Mesendoderm (in vitro differentiated cells): ENCODE measurements around the gene NCOA4. TPM values are rescaled to one million over a fixed set of nuclear protein-coding genes. Genes with fewer than 3 reads are reported as not detected.

ENCODE experiments used
- DNase-seq: peaks from one replicate; pipeline ENCODE4 v3.0.0; 2013
- H2AK5ac ChIP-seq: 2 replicates; pipeline ENCODE4 v1.6.1; 2013; ENCODE audit warnings: low read length, inconsistent platforms
- H2BK120ac ChIP-seq: 2 replicates; pipeline ENCODE4 v1.6.1; 2013; ENCODE audit warnings: low read depth, mild to moderate bottlenecking, low read length, moderate library complexity, mixed read lengths
- H2BK15ac ChIP-seq: replicated peaks from 2 replicates; pipeline ENCODE4 v1.6.1; 2013; ENCODE audit warnings: low read depth, mild to moderate bottlenecking, moderate library complexity
- H2BK5ac ChIP-seq: 2 replicates; pipeline ENCODE4 v1.6.1; 2013; ENCODE audit warnings: low read length, inconsistent platforms
- H3K18ac ChIP-seq: 2 replicates; pipeline ENCODE4 v1.6.1; 2013; ENCODE audit warnings: mild to moderate bottlenecking, low read length, mixed read lengths
- H3K23ac ChIP-seq: one replicate; pipeline ENCODE4 v1.6.1; 2013; ENCODE audit warnings: low read length
- H3K27ac ChIP-seq: 2 replicates; pipeline ENCODE4 v1.5.1; 2013; ENCODE audit warnings: low read depth, mild to moderate bottlenecking, inconsistent platforms, low read length, moderate library complexity
- H3K27me3 ChIP-seq: 2 replicates; pipeline ENCODE4 v1.6.1; 2013; ENCODE audit warnings: low read length, control low read depth, mild to moderate bottlenecking, inconsistent platforms; ENCODE audit not compliant: insufficient read depth, poor library complexity
- H3K36me3 ChIP-seq: 2 replicates; pipeline ENCODE4 v1.6.1; 2013; ENCODE audit warnings: low read length, inconsistent platforms; ENCODE audit not compliant: control insufficient read depth, insufficient read depth
- H3K4ac ChIP-seq: one replicate; pipeline ENCODE4 v1.6.1; 2013; ENCODE audit warnings: low read depth, mild to moderate bottlenecking, low read length, moderate library complexity
- H3K4me1 ChIP-seq: 2 replicates; pipeline ENCODE4 v1.6.1; 2013; ENCODE audit warnings: low read depth, low read length, inconsistent platforms; ENCODE audit not compliant: control insufficient read depth
- H3K4me2 ChIP-seq: 2 replicates; pipeline ENCODE4 v1.6.1; 2013; ENCODE audit warnings: low read length
- H3K4me3 ChIP-seq: 2 replicates; pipeline ENCODE4 v1.5.1; 2013; ENCODE audit warnings: mild to moderate bottlenecking, low read length
- H3K56ac ChIP-seq: one replicate; pipeline ENCODE4 v1.6.1; 2013; ENCODE audit warnings: low read length
- H3K79me1 ChIP-seq: 2 replicates; pipeline ENCODE4 v1.6.1; 2013; ENCODE audit warnings: low read length, inconsistent platforms
- H3K79me2 ChIP-seq: 2 replicates; pipeline ENCODE4 v1.6.1; 2013; ENCODE audit warnings: mild to moderate bottlenecking, low read length; ENCODE audit not compliant: control insufficient read depth, insufficient read depth
- H3K9ac ChIP-seq: 2 replicates; pipeline ENCODE4 v1.6.1; 2013; ENCODE audit warnings: low read length, inconsistent platforms
- H4K5ac ChIP-seq: one replicate; pipeline ENCODE4 v1.6.1; 2013; ENCODE audit warnings: low read length
- H4K8ac ChIP-seq: one replicate; pipeline ENCODE4 v1.6.1; 2013; ENCODE audit warnings: low read depth, mild to moderate bottlenecking, control low read depth, low read length, moderate library complexity
- WGBS: extraction: QIAGEN DNeasy Blood & Tissue Kit; methylation state at CpG from one replicate; pipeline ENCODE4 v1.1.7; 2013; ENCODE audit warnings: low lambda C conversion rate, missing lambda C conversion rate; ENCODE audit not compliant: insufficient coverage; ENCODE audit errors: extremely low coverage; 5-methylcytosine and 5-hydroxymethylcytosine counted together
- polyA plus RNA-seq, 2 experiments: library from polyadenylated mRNA; stranded (reverse); fragments of 200-250 nt; gene quantifications; one replicate each; pipeline ENCODE4 v1.2.3, GENCODE V29; 2013

The NCOA4 gene
- 58.2 TPM for polyA plus RNA-seq (2013, experiment 1 of 2)
- polyA plus RNA-seq (2013, experiment 2 of 2), result 58.6 TPM

DNA sequence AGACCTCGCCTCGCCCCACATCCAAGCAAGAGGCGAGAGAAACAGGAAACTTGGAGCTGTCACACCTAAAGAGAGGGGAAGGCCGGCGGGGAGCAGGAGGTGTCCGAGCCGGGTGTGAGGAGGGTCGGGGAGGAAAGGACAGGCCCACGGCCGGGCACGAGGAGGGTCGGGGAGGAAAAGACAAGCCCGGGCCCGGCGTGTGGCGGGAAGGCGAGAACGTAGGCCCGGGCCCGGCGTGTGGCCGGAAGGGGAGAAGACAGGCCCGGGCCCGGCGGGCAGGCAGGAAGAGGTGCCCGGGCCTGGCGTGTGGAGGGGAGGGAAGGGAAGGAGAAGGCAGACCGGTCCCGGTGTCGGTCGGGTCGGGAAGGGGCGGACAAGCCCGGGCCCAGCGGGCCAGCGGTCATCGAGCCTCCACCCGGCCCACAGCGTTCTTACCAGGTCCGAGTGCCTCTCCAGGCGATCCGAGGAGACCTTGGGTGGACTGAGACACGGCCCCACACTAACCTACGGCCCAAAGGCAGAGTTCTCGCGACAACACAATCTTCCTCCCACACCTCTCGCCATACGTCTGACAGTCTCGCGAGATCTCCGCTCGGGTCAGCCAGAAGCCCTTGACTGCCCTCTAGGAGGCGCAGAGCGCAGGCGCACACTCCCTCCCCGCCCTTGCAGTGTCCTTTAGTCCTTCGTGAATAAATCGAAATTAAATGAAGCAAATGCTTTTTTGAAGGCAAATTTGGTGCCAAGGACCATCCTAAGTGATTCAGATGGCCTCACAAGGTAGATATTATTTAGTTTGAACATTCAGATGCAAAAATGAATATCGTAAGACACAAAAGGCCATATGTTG, at the start of gene NCOA4:
Gene NCOA4 (minus strand): TSS at position 533 of the 847 bp plus-strand sequence. CDS start 13,943 bp downstream, outside the sequence.
- peak within 1 kb of the TSS; percentile 76 for H3K4me3 ChIP-seq
- H2AK5ac ChIP-seq, result no peak within 1 kb of the TSS
- H3K79me1 ChIP-seq, result peaks cover 17% of the 10 kb centered on the region
- H2BK120ac ChIP-seq, result peak within 1 kb of the TSS; percentile 18
- no CpG with 5 or more reads among the region's 59 CpGs for WGBS
- peak within 1 kb of the TSS; percentile 53 for H3K4me2 ChIP-seq
- peak within 1 kb of the TSS; percentile 44 for H2BK5ac ChIP-seq
- peak; percentile 99 for DNase-seq
- peak within 1 kb of the TSS; percentile 70 for H3K4ac ChIP-seq
- peak within 1 kb of the TSS; percentile 73 for H3K18ac ChIP-seq
- peaks cover 34% of the 10 kb centered on the region for H3K79me2 ChIP-seq
- no peak within 1 kb of the TSS for H4K5ac ChIP-seq
- H4K8ac ChIP-seq, result no peak within 1 kb of the TSS
- no peaks in the 10 kb centered on the region for H3K27me3 ChIP-seq
- peak within 1 kb of the TSS; percentile 57 for H3K27ac ChIP-seq
- H3K36me3 ChIP-seq, result no peaks in the 10 kb centered on the region
- H3K23ac ChIP-seq, result no peak within 1 kb of the TSS
- H3K56ac ChIP-seq, result peak within 1 kb of the TSS; percentile 91
- peaks cover 11% of the 10 kb centered on the region for H3K4me1 ChIP-seq
- peak within 1 kb of the TSS; percentile 89 for H3K9ac ChIP-seq
- H2BK15ac ChIP-seq, result no peak within 1 kb of the TSS

DNA sequence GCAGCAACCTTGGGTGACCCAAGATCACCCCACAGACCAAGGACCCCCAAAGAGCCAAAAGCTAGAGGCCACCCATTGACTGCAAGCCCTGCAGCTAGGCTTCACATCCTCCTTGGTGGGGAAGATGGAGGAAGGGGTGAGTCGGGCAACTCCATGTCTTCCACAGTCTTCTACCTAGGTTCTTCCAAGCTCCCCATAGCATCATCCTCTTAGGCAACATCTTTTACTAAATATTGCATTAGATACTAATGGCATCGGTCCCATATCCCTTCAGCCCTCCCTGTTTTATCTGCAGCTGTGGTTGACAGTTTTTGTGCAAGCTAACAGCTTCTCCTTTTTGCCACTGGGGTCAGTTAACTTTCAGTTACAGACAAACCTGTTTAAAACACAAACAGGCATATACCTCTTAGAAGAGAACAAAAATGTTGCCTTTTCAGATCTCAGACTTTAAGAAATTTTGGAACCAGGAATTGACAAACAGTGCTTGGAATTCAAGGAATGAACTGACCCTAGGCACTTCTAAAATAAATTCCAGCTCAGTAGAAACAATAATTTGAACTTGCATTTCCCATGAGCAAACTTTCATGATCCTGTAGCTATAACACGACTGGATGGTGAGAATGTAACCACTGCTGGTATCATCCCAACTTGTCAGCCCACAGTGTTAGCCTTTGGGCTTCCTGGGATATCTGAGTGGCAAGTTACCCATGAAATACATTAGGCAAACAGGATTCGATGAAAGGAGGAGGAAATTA, 49.6 kb upstream of the NCOA4 start:
- Histone ChIP-seq H3K27ac (no peak overlapping the region), H3K9ac (no peak overlapping the region), H2BK5ac (no peak overlapping the region), H3K4me3 (no peak overlapping the region), H2AK5ac (no peak overlapping the region), H3K4me2 (no peak overlapping the region), H3K36me3 (no peaks in the 10 kb centered on the region), H2BK120ac (no peak overlapping the region), H3K4me1 (no peaks in the 10 kb centered on the region), H2BK15ac (no peak overlapping the region), H3K27me3 (no peaks in the 10 kb centered on the region), H4K8ac (no peak overlapping the region), H3K4ac (no peak overlapping the region), H3K56ac (no peak overlapping the region), H3K18ac (no peak overlapping the region), H3K79me2 (no peaks in the 10 kb centered on the region), H3K23ac (no peak overlapping the region), H3K79me1 (no peaks in the 10 kb centered on the region), H4K5ac (no peak overlapping the region)
- DNase-seq, result no peak
- WGBS, result no CpG with 5 or more reads among the region's 4 CpGs

DNA sequence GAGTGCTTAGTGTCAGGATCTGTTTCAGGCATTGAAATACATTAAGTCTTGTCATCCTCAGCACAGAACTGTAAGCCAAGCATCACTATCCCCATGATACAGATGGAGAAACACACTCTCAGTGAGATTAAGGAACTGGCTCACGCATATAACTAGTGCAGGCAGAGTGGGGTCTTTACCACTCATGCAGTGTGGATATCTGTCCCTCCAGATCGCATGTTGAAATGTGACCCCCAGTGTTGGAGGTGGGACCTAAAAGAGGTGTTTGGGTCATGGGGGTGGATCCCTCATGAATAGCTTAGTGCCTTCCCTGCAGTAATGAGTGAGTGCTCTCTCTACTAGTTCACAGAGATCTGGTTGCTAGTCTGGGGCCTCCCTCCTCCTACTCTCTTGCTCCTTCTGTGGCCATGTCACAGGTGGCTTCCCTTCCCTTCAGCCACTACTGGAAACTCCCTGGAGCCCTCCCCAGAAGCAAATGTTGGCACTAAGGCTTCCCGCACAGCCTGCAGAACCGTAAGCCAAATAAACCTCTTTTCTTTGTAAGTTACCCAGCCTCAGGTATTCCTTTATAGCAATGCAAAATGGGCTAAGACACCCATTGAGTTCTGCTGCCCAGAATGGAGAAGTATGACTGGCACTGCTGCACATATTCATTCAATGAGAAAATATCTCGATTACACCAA, 47.4 kb upstream of the NCOA4 start:
- H3K9ac ChIP-seq, result no peak overlapping the region
- no peak overlapping the region for H2BK120ac ChIP-seq
- H4K5ac ChIP-seq, result no peak overlapping the region
- no peak overlapping the region for H3K56ac ChIP-seq
- H2AK5ac ChIP-seq, result no peak overlapping the region
- WGBS, result no CpG with 5 or more reads among the region's 5 CpGs
- H3K79me2 ChIP-seq, result no peaks in the 10 kb centered on the region
- H3K4me2 ChIP-seq, result no peak overlapping the region
- H3K79me1 ChIP-seq, result no peaks in the 10 kb centered on the region
- H3K23ac ChIP-seq, result no peak overlapping the region
- DNase-seq, result no peak
- no peak overlapping the region for H3K18ac ChIP-seq
- H4K8ac ChIP-seq, result no peak overlapping the region
- no peaks in the 10 kb centered on the region for H3K36me3 ChIP-seq
- no peak overlapping the region for H3K4ac ChIP-seq
- no peak overlapping the region for H3K27ac ChIP-seq
- H2BK5ac ChIP-seq, result no peak overlapping the region
- no peak overlapping the region for H3K4me3 ChIP-seq
- H3K4me1 ChIP-seq, result no peaks in the 10 kb centered on the region
- H3K27me3 ChIP-seq, result no peaks in the 10 kb centered on the region
- no peak overlapping the region for H2BK15ac ChIP-seq

GRCh38 chr10:46077141-46077554, 46.7 kb upstream of the NCOA4 start:
- Histone ChIP-seq H3K9ac (no peak overlapping the region), H3K36me3 (no peaks in the 10 kb centered on the region), H2BK5ac (no peak overlapping the region), H2AK5ac (no peak overlapping the region), H3K79me2 (no peaks in the 10 kb centered on the region), H3K23ac (no peak overlapping the region), H2BK120ac (no peak overlapping the region), H3K56ac (no peak overlapping the region), H3K27me3 (no peaks in the 10 kb centered on the region), H3K79me1 (no peaks in the 10 kb centered on the region), H2BK15ac (no peak overlapping the region), H3K4me3 (no peak overlapping the region), H3K18ac (no peak overlapping the region), H4K5ac (no peak overlapping the region), H3K27ac (no peak overlapping the region), H3K4me2 (no peak overlapping the region), H4K8ac (no peak overlapping the region), H3K4me1 (no peaks in the 10 kb centered on the region), H3K4ac (no peak overlapping the region)
- no CpG with 5 or more reads among the region's 4 CpGs for WGBS
- DNase-seq, result no peak

DNA sequence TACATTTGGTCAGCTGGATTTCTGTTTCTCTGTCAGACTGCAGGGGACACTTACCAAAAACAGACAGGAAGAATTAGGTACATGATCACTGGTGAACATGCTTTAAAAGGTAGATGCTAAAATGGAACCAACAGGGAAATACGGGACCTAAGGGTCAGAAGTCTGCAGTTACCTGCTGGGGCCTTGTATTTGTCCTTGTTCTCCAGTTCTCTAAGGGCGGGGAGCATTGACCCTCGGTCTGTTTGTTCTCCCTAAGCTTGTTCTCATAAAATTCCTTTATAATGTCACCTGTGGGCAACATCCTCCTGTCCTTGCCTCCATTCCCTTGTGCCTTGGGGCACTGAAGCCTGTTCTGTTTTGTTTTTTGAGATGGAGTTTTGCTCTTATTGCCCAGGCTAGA, 45.4 kb upstream of the NCOA4 start:
- no peak overlapping the region for H2BK15ac ChIP-seq
- H2AK5ac ChIP-seq, result no peak overlapping the region
- no peaks in the 10 kb centered on the region for H3K79me1 ChIP-seq
- no peak overlapping the region for H3K4me3 ChIP-seq
- no peak overlapping the region for H2BK5ac ChIP-seq
- no peaks in the 10 kb centered on the region for H3K27me3 ChIP-seq
- H3K18ac ChIP-seq, result no peak overlapping the region
- no peak overlapping the region for H4K5ac ChIP-seq
- WGBS, result no CpG with 5 or more reads among the region's 3 CpGs
- H3K79me2 ChIP-seq, result no peaks in the 10 kb centered on the region
- H3K36me3 ChIP-seq, result no peaks in the 10 kb centered on the region
- no peak overlapping the region for H2BK120ac ChIP-seq
- no peak overlapping the region for H3K4ac ChIP-seq
- no peak overlapping the region for H3K27ac ChIP-seq
- no peaks in the 10 kb centered on the region for H3K4me1 ChIP-seq
- no peak overlapping the region for H3K56ac ChIP-seq
- H3K23ac ChIP-seq, result no peak overlapping the region
- H3K9ac ChIP-seq, result no peak overlapping the region
- H3K4me2 ChIP-seq, result no peak overlapping the region
- H4K8ac ChIP-seq, result no peak overlapping the region
- no peak for DNase-seq
